HG03103 (cell line): ENCODE results near the gene RALGAPB.
"Not testable (repeated sequence)": the region's sequence is repeated elsewhere in the genome, so short reads cannot be mapped to it uniquely, and the experiment has no call there.

ENCODE experiments used
- ATAC-seq: cut with Tn5 transposase; IDR thresholded peaks from one replicate; pipeline ENCODE4 v1.9.1; 2021; ENCODE audit warnings: low read depth; ENCODE audit not compliant: unreplicated experiment

The RALGAPB gene

DNA sequence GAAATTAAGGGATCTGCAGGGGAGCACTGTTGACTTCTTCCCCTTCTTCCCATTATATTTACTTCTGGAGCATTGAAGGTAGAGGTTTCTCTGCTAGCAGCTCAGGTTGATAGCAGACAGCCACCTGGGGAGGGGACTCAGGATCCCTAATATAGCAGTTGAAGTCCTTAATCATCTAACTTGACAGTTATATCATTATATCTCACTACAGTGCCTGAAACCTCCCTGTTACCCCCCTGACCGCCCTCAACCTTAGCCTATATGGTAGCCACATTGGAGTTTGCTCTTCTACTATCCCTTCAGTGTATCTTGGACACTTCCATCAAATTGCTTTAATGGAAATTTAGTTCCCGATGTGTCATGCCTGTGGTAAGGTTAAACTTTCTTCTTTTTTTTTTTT, 7.0 kb downstream of the RALGAPB start:
- ATAC-seq, result no peak

DNA sequence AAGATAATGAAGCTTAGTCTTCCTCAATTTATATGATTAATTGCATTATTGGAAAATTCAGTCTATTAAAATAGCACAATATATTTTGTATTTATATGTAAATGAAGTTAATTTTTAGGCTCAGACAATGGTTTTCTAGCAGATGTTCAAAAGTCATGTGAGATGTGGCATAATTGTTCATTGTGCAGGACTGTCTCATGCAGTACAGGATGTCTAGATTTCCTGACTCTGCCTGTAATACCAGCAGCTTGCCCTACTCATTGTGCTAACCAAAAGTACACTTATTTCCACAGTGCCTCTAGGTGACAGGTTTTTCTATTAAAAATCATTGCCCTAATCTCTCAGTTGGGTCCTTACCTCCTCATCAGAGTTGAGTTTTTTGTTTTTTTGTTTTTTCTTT, 12.4 kb downstream of the RALGAPB start:
- ATAC-seq, result no peak

DNA sequence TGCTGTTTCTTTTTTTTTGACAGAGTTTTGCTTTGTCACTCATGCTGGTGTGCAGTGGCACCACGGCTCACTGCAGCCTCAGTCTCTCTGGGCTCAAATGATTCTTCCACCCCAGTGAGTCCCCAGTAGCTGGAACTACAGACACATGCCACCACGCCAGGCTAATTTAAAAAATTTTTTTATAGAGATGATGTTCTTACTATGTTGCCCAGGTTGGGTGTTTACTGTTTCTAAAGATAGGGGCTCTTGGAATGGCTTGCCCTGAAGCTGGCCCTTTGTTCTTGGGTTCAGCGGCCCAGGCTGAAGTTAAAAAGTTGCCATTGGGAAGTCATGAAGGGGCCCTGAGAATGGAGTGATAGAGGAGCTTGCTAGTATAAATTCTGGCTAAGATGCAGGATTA, 16.5 kb downstream of the RALGAPB start:
- ATAC-seq, result no peak

DNA sequence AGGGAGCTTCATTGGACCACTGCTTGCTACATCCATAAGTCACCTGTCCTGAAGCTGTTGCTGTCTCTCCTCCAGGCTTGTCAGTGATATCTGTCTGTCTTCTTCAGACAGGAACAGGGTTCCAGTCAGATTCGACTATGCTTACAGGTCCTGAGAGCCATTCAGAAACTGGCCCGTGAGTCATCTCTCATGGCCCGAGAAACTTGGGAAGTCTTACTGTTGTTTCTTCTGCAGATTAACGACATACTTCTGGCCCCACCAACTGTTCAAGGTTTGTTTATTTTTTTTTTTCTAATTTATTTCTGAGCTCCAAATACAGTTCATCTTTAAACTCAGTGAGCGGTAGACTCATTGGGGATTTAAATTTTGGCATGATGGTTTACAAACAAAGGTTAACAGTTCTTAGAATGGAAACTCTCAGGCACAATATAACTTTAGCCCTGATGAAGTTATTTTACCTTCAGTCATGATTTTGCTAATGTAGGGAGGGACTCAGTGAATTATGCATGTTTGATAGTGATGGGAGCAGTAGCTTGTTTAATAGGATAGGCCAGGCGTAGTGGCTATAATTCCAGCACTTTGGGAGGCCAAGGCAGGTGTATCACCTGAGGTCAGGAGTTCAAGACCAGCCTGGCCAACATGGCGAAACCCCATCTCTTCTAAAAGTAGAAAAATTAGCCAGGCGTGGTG, 24.7 kb downstream of the RALGAPB start:
- no peak for ATAC-seq

DNA sequence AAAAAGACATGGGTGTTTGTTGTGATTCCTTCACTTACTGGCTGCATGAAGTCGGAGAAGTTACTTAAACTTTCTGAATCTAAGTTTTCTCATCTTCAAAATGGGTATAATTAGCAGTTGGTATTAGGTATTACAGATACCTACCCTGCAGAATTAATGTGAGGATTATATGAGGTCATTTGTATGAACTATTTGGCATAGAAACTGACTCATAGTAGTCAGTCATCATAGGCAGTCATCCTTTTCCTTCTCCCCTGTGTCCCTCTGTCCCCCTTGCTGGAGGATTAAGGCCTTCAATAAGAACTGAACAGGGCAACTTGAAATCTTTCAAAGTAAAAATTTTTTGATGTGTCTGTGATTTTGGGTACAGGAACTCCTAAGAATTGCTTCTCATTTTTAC, 26.3 kb downstream of the RALGAPB start:
- ATAC-seq, result no peak

DNA sequence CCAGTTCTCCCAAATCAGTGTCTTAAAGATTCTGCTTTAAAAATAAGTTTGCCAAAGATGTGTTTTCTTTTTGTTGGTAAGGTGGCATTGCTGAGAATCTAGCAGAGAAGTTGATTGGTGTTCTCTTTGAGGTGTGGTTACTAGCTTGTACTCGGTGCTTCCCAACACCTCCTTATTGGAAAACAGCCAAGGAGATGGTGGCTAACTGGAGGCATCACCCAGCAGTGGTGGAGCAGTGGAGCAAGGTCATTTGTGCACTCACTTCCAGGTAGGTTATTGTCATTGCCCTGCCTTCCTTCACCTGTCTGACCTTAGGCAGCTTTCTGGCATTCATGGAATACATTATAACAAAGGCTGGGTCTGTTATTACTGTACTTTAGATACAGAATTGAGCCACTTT, 26.7 kb downstream of the RALGAPB start:
- no peak for ATAC-seq

DNA sequence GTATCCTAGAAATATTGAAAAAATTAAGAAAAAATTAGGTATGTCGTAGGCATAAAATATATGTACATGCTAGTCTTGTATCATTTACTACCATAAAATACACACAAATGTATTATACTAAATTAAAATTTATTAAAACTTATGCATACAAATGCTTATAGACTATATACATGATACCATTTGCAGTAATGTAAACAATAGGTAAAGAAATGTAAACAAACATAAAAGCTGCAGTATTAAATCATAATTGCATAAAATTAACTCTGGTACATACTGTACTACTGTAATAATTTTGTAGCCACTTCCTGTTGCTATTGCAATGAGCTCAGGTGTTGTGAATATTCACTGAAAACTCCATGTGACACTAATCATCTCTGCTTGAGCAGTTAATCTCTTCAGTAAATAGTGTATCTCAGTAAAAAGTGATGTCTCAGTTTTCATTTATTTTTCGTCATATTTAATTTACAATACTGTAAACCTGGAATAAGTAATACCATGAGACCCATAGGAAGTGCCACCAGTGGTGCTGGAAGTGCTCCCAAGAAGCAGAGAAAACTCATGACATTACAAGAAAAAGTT, 29.3 kb downstream of the RALGAPB start:
- ATAC-seq, result no peak

DNA sequence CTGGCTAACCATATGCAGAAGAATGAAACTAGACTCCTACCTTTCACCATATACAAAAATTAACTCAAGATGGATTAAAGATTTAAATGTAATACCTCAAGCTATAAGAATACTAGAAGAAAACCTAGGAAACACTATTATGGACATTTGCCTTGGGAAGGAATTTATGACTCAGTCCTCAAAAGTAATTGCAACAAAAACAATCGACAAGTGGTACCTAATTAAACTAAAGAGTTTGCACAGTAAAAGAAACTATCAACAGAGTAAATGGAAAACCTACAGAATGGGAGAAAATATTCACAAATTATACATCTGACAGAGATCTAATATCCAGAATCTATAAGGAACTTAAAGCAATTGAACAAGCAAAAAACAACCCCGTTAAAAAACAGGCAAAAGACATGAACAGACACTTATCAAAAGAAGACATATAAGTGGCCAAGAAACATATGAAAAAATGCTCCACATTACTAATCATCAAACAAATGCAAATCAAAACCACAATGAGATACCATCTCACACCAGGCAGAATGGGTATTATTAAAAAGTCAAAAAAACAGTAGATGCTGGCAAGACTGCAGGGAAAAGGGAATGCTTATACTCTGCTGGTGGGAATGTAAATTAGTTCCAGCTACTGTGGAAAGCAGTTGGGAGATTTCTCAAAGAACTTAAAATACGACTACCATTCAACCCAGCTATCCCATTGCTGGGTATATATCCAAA, 31.9 kb downstream of the RALGAPB start:
- ATAC-seq, result no peak

DNA sequence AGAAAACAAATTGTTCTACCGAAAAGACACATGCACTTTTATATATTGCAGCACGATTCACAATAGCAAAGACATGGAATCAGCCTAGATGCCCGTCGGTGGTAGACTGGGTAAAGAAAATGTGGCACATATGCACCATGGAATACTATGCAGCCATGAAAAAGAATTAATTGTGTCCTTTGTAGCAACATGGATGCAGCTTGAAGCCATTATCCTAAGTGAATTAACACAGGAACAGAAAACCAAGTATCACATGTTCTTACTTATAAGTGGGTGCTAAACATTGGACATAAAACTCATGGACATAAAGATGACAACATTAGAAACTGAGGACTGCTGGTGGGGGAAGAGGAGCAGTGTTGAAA, 32.4 kb downstream of the RALGAPB start:
- no peak for ATAC-seq

DNA sequence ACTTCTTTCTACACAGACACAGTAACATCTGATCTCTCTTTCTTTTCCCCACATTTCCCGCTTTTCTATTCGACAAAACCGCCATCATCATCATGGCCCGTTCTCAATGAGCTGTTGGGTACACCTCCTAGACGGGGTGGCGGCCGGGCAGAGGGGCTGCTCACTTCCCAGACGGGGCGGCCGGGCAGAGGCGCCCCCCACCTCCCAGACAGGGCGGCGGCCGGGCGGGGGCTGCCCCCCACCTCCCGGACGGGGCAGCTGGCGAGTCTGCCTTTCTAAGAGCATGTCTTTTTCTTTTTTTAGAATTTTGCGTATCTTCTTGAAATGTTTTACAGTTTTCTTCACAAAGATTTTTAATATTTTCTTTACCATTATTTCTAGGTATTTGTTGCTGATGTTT, 39.1 kb downstream of the RALGAPB start:
- ATAC-seq, result not testable (repeated sequence)

DNA sequence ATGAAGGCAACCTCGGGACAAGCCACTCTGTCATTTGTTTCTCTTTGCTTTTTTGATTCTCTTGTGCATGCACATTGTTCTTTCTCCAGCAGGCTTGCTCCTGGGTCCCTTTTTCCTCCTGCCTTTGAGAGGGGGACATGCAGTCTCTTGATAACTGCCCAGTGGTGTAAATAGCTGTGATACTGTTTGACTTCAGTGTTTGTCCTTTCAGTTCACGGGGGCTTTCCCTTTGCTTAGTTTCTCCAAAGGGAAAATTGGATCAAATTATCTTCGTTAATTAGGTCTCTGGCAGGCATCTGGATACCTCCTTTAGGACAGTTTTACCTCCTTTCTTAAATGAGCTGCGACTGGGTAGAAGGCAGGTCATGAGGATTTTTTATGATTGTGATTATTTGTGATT, 41.5 kb downstream of the RALGAPB start:
- ATAC-seq, result no peak

DNA sequence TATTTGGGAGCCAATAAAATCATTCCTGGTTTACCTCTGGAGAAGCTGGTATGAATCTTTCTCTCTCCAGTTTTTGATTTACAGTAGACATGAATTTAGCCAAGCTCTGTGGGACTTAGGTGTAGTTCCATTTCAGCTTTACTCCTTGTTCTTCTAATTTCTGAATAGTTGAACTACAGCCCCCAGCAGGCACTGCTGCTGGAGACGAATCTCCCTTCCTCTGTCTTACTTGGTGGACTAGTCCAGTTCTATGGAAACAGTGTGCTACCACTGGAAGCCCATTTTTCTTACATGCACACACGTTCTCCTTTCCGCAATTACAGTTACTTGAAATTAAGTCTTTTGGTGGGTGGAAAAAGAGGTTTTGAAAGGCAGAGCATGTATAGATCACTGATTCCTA, 42.3 kb downstream of the RALGAPB start:
- no peak for ATAC-seq

DNA sequence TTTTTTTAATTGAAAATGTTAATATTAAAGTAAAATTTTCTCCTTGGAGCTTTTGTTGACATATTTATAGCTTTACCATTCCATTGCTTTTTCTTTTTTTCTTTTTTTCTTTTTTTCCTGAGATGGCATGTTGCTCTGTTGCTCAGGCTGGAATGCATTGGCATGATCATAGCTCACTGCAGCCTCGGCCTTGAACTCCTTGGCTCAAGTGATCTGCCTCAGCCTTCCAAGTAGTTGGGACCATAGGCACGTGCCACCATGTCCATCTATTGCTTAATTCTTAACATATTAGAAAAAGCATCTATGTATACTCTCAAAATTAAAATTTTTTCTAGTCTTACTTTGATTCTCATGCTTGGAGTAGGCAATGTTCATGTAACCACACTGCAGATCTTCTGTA, 43.0 kb downstream of the RALGAPB start:
- no peak for ATAC-seq

DNA sequence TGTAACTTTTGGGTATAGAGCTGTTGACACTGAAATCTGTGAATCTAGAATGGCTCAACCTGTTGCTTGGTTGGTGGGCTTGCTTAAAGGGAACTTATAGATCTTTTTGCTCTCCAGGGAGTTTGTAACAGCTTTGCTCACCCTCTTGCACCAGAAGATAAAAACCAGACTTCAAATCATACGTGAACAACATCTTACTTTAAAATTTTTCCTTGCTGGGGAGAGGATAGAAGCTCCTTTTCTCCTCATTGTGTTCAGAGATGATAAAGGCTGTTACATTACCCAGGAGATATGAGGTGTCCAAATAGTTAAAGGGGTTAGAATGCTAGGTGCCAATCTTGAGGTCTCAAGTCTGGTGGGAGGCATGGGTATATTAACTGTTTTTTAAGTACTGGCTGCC, 46.8 kb downstream of the RALGAPB start:
- no peak for ATAC-seq

DNA sequence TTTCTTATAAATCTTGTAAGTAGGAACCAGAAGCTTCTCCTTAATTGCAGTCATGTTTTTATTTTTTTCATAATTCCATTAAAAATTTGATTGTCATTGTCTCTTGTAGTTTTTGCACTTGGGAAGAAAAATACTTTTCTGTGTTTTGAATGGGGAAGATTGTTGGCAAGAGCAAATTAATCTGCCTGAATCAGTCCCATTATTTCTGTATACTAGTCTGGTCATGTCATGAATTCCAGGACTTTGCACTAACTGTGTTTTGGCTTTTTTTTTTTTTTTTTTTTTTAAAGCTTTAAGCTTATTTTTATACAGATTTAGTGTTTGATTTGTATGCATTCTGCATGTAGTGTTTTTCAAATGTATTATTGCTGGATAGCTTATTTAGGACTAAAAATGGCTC, 47.6 kb downstream of the RALGAPB start:
- ATAC-seq, result no peak

DNA sequence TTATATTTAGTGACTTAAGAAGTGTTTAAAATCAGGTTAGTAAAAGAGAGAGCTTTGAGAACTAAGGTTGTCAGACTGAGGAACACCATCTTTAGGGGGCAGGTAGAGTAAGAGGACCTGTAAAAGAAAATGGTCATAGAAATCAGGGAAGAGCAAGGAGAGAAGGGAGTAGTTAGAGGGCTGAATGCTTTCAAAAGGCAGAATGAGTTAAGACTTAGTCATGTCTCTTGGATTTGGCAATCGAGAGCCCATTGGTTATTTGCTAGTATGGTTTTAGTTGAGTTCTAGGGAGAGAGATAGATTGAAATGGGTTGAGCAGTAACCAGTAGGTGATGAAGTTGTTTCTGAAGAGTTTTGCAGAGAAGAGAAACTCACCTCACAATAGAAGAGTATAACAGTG, 51.1 kb downstream of the RALGAPB start:
- ATAC-seq, result no peak

DNA sequence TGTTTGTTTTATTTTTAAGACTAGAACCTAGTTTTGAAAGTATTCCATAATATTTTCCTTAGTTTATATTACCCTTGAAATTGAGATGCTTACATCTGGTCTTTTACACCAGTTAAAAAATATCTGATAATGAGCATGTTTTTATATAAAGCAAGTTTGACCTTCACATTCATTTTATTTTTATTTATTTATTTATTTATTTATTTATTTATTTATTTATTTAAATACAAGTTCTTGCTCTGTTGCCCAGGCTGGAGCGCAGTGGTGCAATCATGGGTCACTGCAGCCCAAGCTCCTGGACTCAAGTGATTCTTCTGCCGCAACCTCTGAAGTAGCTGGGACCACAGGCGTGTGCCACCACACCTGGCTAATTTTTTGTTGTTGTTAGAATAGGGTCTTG, 55.5 kb downstream of the RALGAPB start:
- ATAC-seq, result no peak

DNA sequence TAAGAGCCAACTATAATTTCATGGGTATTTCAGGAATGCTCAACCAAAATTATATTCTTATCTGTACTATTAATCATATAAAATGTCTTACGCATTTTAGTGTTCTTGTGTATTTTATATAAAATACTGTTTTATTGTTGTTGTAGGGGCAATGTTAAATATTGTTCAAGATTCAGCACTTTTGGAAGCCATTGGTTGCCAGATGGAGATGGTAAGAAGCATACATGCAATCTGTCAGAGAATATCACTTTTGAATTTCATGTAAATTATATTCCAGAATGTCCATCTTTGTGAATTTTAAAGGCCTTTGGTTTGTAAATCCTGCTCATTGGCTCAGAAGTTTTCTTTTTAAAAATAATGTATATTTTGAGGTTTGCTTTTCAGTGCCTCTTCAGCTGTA, 58.4 kb downstream of the RALGAPB start:
- ATAC-seq, result no peak

DNA sequence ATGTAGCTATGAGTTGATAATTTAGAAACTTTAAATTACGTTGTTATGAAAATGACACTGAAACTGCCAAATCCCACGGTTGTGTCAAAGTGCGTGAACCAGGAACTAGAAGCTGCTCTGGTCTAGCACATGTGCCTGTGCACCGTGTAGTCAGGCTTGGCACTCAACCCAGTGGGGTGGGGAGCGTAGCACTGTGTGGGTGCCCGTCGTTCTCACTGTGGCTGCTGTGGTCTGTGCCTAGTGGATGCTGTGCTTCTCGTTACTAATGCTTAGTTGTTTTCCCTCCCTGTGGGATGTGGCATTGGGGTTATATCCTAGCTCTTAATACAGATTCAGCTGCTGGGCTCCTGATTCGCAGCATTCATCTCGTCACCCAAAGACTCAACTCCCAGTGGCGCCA, 62.1 kb downstream of the RALGAPB start:
- ATAC-seq, result no peak

DNA sequence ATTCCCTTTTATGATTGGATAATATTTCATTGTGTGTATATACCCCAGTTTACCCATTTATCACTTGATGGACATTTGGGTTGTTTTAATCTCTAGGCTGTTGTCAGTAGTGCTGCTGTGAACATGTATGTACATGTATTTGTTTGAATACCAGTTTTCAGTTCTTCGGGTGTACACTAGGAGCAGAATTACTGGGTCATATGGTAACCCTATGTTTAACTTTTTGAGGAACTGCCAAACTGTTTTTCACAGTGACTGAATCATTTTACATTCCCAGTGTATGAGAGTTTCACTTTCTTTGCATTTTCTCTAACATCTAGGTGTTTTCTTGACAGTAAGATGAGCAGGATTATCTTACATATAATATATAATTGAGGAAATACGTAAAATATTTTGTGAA, 63.7 kb downstream of the RALGAPB start:
- no peak for ATAC-seq

DNA sequence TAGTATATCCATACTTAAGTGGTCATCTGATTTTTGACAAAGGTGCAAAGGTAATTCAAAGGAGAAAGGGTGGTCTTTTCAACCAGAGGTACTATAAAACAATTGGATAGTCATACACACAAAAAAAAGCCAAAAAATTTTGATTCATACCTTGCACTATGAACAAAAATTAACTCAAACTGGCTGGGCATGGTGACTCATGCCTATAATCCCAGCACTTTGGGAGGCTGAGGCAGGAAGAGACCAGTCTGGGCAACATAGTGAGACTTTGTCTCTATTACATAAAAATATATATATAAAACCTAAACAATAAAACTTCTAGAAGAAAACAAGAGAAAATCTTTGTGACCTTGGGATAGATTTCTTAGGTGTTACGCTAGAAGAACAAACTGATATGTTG, 64.5 kb downstream of the RALGAPB start:
- no peak for ATAC-seq

DNA sequence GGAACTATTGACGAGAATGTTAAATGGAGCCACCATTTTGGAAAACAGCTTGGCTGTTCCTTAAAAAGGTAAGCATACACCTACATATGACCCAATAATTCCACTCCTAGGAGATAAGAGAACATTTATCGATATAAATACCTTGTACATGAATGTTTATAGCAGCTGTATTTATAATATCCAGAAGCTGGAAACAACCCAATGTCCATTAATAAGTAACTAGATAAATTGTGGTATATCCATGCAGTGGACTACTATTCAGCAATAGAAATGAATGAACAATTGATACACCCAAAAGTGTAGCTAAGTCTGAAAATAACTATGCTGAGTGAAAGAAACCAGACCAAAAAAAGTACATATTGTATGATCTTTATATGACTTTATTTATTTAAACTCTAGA, 66.1 kb downstream of the RALGAPB start:
- ATAC-seq, result no peak
